ENCODE measurements around the gene MBTPS2.

Gene MBTPS2

DNA sequence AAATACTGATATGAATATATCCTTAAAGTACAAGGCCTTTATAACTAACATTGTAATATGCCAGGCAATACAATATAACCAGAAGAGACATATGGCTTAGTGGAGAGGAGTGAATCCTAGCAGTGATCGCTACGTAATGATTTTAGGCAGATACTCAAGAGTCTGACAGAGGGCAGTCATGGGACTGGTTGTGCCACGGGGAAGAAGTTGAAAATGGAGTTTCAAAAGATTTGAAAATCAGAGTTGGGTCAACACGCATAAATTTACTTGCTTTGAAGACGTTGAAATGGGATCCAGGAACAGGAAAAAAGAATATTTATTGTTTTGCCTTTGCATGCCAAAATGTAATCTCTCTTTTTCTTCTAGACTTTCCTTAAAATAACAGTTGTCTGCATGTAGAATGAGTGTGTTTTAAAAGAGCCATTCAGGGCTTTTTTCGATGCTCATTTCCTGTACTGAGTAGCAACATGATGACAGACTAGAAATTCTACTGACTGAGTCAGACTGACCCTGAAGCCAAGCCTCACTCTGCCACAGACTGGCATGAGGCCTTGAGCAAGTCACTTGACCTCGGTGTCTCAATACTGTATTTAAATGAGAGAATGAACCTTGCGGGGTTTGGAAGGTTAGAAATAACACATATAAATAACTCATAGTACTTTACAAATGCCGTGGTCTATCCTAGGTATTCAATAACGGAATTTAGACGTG, 93.0 kb downstream of the MBTPS2 start:
- Histone ChIP-seq H3K9me3 (ENCODE audit: insufficient read depth, low read length, severe bottlenecking) (no peaks in the 10 kb centered on the region), H3K9ac (ENCODE audit: low read depth, low read length) (no peak overlapping the region), H3K4me3 (ENCODE audit: low read depth in 1 of 2, low read length in 2 of 2) (no peak overlapping the region), H3K4me1 (ENCODE audit: insufficient read depth, low read length) (no peaks in the 10 kb centered on the region), H3K79me2 (ENCODE audit: insufficient read depth, low read length) (no peaks in the 10 kb centered on the region), H3K36me3 (ENCODE audit: insufficient read depth, low read length) (no peaks in the 10 kb centered on the region), H3K27ac (ENCODE audit: low read length) (no peak overlapping the region), H3K27me3 (ENCODE audit: insufficient read depth, low read length, poor library complexity) (no peaks in the 10 kb centered on the region), H4K20me1 (ENCODE audit: insufficient read depth, low read length) (no peaks in the 10 kb centered on the region), H2AFZ (ENCODE audit: low read depth, low read length) (no peak overlapping the region), H3K4me2 (ENCODE audit: insufficient read depth, low read length) (no peak overlapping the region)
- DNase-seq (no peak), ATAC-seq (ENCODE audit: insufficient read depth, low read depth) (no peak)
- no peak for TF ChIP-seq EZH2 (IDR thresholded peaks at IDR 0.05; ENCODE audit: borderline replicate concordance, low read depth, low read length, severe bottlenecking)
- TF ChIP-seq, protein P1, sequence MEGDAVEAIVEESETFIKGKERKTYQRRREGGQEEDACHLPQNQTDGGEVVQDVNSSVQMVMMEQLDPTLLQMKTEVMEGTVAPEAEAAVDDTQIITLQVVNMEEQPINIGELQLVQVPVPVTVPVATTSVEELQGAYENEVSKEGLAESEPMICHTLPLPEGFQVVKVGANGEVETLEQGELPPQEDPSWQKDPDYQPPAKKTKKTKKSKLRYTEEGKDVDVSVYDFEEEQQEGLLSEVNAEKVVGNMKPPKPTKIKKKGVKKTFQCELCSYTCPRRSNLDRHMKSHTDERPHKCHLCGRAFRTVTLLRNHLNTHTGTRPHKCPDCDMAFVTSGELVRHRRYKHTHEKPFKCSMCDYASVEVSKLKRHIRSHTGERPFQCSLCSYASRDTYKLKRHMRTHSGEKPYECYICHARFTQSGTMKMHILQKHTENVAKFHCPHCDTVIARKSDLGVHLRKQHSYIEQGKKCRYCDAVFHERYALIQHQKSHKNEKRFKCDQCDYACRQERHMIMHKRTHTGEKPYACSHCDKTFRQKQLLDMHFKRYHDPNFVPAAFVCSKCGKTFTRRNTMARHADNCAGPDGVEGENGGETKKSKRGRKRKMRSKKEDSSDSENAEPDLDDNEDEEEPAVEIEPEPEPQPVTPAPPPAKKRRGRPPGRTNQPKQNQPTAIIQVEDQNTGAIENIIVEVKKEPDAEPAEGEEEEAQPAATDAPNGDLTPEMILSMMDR (IDR thresholded peaks at IDR 0.05; ENCODE audit: borderline replicate concordance, extremely low read depth, low read length, poor library complexity, severe bottlenecking), result no peak

DNA sequence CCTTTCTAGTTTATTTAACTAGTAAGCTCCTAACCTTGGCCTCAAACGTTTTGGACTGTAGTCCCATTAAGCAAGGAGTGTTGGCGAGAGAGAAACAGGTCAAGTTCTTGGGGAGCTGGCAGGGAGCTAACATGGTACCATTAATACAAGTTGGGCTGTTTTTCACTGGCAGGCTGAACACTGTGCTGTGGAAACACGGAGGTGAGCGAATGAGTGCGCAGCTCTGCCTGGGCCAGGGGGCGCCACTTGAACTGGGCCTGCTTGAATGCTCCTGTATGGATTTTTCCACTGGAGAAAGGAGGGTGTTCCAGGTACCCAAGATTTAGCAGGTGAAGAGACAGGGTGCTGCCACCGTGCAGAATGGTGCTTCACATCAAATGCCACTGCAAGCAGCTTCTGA, 93.7 kb downstream of the MBTPS2 start:
- Histone ChIP-seq H3K9me3 (ENCODE audit: insufficient read depth, low read length, severe bottlenecking) (no peaks in the 10 kb centered on the region), H3K27me3 (ENCODE audit: insufficient read depth, low read length, poor library complexity) (no peaks in the 10 kb centered on the region), H3K9ac (ENCODE audit: low read depth, low read length) (no peak overlapping the region), H3K4me2 (ENCODE audit: insufficient read depth, low read length) (no peak overlapping the region), H3K79me2 (ENCODE audit: insufficient read depth, low read length) (no peaks in the 10 kb centered on the region), H3K4me3 (ENCODE audit: low read depth in 1 of 2, low read length in 2 of 2) (no peak overlapping the region), H2AFZ (ENCODE audit: low read depth, low read length) (no peak overlapping the region), H4K20me1 (ENCODE audit: insufficient read depth, low read length) (no peaks in the 10 kb centered on the region), H3K27ac (ENCODE audit: low read length) (no peak overlapping the region), H3K4me1 (ENCODE audit: insufficient read depth, low read length) (no peaks in the 10 kb centered on the region), H3K36me3 (ENCODE audit: insufficient read depth, low read length) (no peaks in the 10 kb centered on the region)
- no peak for ATAC-seq (ENCODE audit: insufficient read depth, low read depth)
- no peak for DNase-seq
- TF ChIP-seq EZH2 (IDR thresholded peaks at IDR 0.05; ENCODE audit: borderline replicate concordance, low read depth, low read length, severe bottlenecking), result no peak
- TF ChIP-seq, protein P1 (IDR thresholded peaks at IDR 0.05; ENCODE audit: borderline replicate concordance, extremely low read depth, low read length, poor library complexity, severe bottlenecking), result no peak

DNA sequence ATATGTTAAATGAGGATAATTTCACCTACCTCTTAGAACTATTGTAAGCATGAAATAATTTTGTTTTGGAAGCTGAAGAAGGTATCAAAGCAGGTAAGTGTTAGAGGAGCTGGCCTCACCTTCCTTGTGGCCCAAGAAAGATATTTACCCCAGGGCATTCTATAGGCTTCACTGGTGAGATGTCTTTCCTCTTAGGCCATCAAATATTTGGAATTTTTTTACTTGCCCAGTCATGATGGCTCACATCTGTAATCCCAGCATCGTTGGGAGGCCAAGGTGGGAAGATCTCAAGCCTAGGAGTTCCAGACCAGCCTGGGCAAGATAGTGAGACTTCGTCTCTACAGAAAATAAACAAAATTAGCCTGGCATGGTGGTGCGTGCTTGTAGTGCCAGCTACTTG, 95.0 kb downstream of the MBTPS2 start:
- H3K9ac ChIP-seq (ENCODE audit: low read depth, low read length), result no peak overlapping the region
- no peak overlapping the region for H3K27ac ChIP-seq (ENCODE audit: low read length)
- H4K20me1 ChIP-seq (ENCODE audit: insufficient read depth, low read length), result no peaks in the 10 kb centered on the region
- H3K4me2 ChIP-seq (ENCODE audit: insufficient read depth, low read length), result no peak overlapping the region
- ATAC-seq (ENCODE audit: insufficient read depth, low read depth) (no peak), DNase-seq (no peak)
- no peaks in the 10 kb centered on the region for H3K36me3 ChIP-seq (ENCODE audit: insufficient read depth, low read length)
- no peaks in the 10 kb centered on the region for H3K4me1 ChIP-seq (ENCODE audit: insufficient read depth, low read length)
- TF ChIP-seq, protein P1 (IDR thresholded peaks at IDR 0.05; ENCODE audit: borderline replicate concordance, extremely low read depth, low read length, poor library complexity, severe bottlenecking), result no peak
- no peak for TF ChIP-seq EZH2 (IDR thresholded peaks at IDR 0.05; ENCODE audit: borderline replicate concordance, low read depth, low read length, severe bottlenecking)
- no peaks in the 10 kb centered on the region for H3K9me3 ChIP-seq (ENCODE audit: insufficient read depth, low read length, severe bottlenecking)
- H3K4me3 ChIP-seq (ENCODE audit: low read depth in 1 of 2, low read length in 2 of 2), result no peak overlapping the region
- H3K79me2 ChIP-seq (ENCODE audit: insufficient read depth, low read length), result no peaks in the 10 kb centered on the region
- H3K27me3 ChIP-seq (ENCODE audit: insufficient read depth, low read length, poor library complexity), result no peaks in the 10 kb centered on the region
- H2AFZ ChIP-seq (ENCODE audit: low read depth, low read length), result no peak overlapping the region
